HG03060 (cell line): ENCODE measurements around the gene UPF3A.
"Not testable (repeated sequence)": the region's sequence is repeated elsewhere in the genome, so short reads cannot be mapped to it uniquely, and the experiment has no call there.

Experiments
- ATAC-seq: cut with Tn5 transposase; IDR thresholded peaks from one replicate; pipeline ENCODE4 v1.9.1; 2021; ENCODE audit warnings: low read depth, moderate number of reproducible peaks; ENCODE audit not compliant: unreplicated experiment

The UPF3A gene

DNA sequence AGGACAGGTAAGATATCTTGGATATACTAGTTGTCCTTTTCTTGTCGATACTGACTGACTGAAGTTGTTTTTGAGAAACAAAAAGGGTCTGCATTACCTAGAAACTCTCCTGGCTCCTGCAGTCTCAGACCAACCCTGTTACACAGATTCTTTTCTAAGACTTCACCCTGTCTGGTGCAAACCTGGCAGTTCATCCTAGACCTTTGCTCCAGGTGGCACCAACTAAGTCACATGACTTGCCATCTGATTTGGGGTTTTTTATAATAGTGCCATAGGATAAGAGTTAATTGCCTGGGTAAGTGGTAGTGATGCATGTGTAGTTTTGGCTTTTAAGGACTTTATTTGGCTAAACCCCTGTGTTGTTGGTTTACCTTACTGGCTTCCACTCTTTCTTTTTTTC lies 47.2 kb downstream of the UPF3A start:
- no peak for ATAC-seq

- no peak for ATAC-seq
Observed at GRCh38 chr13:114330086-114330485, 48.7 kb downstream of the UPF3A start.

DNA sequence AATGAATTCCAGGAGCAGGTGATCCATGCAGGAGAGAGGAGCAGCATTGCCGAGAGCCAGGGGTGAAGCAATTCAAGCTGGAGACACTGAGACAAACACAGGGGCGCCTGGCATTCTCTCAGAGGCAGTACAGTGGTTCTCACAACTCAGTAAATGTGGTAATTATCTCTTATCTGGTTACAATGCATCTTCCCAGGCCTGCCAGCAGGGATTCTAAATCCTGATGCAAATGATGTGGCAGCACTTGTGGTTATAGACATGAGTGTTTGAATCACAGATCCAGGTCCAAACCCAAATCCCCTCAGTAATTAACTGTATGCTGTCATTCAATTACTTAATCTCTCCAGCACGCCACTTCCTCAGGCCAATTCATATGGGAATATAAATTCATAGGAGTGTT lies 52.5 kb downstream of the UPF3A start:
- ATAC-seq: not testable (repeated sequence)

GRCh38 chr13:114334305-114335053 lies 53.1 kb downstream of the UPF3A start:
- ATAC-seq: no peak

DNA sequence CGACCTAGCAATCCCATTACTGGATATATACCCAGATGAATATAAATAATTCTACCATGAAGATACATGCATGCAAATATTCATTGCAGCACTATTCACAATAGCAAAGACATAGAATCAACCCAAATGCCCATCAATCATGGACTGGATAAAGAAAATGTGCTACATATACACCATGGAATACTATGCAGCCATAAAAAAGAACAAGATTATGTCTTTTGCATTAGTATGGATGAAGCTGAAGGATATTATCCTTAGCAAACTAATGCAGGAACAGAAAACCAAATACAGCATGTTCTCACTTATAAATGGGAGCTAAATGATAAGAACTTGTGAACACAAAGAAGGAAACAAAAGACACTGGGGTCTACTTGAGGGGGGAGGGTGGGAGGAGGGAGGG lies 55.1 kb downstream of the UPF3A start:
- ATAC-seq: not testable (repeated sequence)

GRCh38 chr13:114338959-114339358 lies 57.6 kb downstream of the UPF3A start:
- ATAC-seq: no peak

DNA sequence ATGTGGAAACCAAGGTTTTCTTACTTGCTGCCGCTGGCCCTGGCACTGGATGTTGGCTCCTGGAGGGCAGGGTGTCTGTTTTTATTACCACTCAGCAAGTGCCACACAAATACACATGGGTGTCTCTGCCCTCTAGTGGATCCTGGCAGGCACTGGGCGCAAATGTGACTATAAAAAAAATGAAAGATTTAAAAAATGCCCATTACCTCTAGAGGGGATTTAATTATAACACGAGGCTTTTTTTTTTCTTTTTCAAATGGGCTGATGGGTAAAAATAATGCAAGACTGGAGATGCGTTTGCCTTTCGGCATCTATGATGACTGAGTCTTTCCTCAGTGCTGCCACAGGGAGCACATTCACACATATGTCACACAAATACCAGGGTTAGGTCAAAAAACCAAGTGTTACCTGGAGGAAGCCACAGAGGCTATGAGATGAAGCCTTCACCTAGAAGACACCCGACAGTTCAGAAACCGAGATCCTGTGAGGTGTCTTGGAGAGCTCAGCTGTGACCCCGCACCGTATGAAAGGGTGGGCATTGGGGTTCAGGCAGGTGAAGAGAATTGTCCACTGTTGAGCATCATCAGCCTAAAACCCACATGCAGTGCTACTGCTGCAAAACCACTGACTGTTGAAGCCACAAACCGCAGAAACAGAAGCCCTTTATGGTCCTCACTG lies 58.6 kb downstream of the UPF3A start:
- no peak for ATAC-seq

DNA sequence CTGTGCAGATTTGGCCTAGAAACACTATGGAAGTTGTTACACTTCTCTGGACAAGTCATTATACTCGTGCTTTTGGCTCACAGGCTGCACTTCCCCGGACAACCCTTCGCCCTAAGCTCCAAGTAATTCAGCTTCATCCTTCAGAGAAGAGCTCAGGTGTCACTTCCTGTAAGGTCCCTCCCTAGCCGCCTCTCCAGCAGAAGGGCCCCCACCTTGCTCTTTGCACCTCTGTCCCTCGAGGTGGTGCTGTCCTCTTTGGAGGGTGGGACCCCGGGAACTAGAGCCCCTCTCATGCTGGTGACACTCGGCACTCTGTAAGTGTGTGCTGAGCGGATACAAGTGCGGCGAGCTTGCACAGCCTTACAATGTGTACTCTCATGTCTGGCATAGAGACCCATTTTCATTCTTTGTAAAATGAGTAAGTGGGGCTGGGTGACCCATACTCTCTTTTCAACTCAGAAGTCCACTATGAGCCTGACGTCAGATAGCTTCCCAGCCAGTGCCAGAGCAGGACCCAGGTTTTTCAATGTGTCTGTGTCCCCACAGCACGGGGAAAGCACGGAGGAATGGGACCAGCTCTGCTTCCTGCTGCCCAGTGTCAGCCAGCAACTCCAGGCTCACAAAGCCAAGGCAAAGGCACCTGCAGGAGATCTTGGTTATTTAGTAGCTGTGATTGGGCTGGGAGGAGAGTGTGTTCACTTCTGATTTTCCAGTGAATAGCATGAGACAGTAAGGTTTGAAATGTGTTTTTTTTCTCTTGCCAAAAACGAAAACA lies 59.8 kb downstream of the UPF3A start:
- no peak for ATAC-seq

- ATAC-seq: not testable (repeated sequence)
Observed at GRCh38 chr13:114347256-114347655, 65.9 kb downstream of the UPF3A start.

DNA sequence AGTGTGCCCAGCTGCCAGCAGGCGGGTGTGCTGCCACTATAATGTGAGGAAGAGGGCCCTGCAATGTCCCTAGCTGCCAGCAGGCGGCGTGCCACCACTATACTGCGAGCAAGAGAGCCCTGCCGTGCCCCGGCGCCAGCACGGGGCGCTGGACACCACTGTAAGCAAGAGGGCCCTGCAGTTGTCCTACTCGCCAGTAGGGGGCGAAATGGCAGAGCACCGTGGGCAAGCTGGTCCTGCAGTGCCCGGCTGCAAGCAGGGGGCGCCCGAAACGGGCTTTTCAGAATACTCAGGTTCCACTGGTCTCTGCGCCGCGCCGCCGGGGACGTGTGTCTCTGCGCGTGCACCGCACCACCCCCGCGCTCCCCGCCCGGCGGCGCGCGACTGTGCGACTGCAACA lies 71.4 kb downstream of the UPF3A start:
- ATAC-seq: not testable (repeated sequence)

- not testable (repeated sequence) for ATAC-seq
Observed at GRCh38 chr13:114353382-114353781, 72.0 kb downstream of the UPF3A start.
